Peyer's patch (tissue), 4 donors: ENCODE data around the gene TAF3. TPM values are rescaled to one million over a fixed set of nuclear protein-coding genes. Genes with fewer than 3 reads are reported as not detected.
"Not testable (repeated sequence)": the region's sequence is repeated elsewhere in the genome, so short reads cannot be mapped to it uniquely, and the experiment has no call there.

Experiments used
- DNase-seq, 3 donors: peaks; one replicate each; pipeline ENCODE4 v3.0.0-alpha.2; 2017 to 2019
- H3K27ac ChIP-seq, 4 donors: fragments of 200-600 bp; sonication (generic); one replicate each; pipeline ENCODE4 v1.5.1; 2016 to 2019
- H3K27me3 ChIP-seq, 2 donors: fragments of 200-600 bp; sonication (generic); one replicate each; pipeline ENCODE4 v1.5.1; 2019
- H3K36me3 ChIP-seq, 3 donors: fragments of 200-600 bp; sonication (generic); one replicate each; pipeline ENCODE4 v1.5.1; 2016 to 2019
- H3K4me1 ChIP-seq, 4 donors: fragments of 200-600 bp; sonication (generic); one replicate each; pipeline ENCODE4 v1.5.1; 2016 to 2019
- H3K4me3 ChIP-seq, 4 donors: fragments of 200-600 bp; sonication (generic); 1 replicate in 3 of 4; 2 replicates in 1 of 4; pipeline ENCODE4 v1.5.1; 2016 to 2019; ENCODE audit warnings: mild to moderate bottlenecking in 1 of 4
- H3K9me3 ChIP-seq, 4 donors: fragments of 200-600 bp; sonication (generic); one replicate each; pipeline ENCODE4 v1.5.1; 2016 to 2019; ENCODE audit warnings: mild to moderate bottlenecking in 1 of 4
- POLR2A ChIP-seq, 2 donors: fragments of 450-650 bp; IDR thresholded peaks; one replicate each; pipeline ENCODE4 v1.5.1; 2017; ENCODE audit warnings: antibody characterized with exemption in 2 of 2, mild to moderate bottlenecking in 2 of 2, moderate library complexity in 2 of 2
- total RNA-seq, 4 donors: library from RNA; depleted of rRNA; stranded (reverse); fragments of >200 nt; gene quantifications; one replicate each; pipeline ENCODE4 v1.1.0, GENCODE V29; 2016
- TF ChIP-seq, protein P1 (sequence below), 6 experiments: fragments of 450-650 bp in 4 of 6; fragments of 200-600 bp in 2 of 6; sonication (generic) in 1 of 6; IDR thresholded peaks; one replicate each; pipeline ENCODE4 v1.5.1; 2017 to 2019; ENCODE audit warnings: antibody characterized with exemption in 6 of 6, mild to moderate bottlenecking in 3 of 6, moderate library complexity in 1 of 6

The TAF3 gene, protein sequence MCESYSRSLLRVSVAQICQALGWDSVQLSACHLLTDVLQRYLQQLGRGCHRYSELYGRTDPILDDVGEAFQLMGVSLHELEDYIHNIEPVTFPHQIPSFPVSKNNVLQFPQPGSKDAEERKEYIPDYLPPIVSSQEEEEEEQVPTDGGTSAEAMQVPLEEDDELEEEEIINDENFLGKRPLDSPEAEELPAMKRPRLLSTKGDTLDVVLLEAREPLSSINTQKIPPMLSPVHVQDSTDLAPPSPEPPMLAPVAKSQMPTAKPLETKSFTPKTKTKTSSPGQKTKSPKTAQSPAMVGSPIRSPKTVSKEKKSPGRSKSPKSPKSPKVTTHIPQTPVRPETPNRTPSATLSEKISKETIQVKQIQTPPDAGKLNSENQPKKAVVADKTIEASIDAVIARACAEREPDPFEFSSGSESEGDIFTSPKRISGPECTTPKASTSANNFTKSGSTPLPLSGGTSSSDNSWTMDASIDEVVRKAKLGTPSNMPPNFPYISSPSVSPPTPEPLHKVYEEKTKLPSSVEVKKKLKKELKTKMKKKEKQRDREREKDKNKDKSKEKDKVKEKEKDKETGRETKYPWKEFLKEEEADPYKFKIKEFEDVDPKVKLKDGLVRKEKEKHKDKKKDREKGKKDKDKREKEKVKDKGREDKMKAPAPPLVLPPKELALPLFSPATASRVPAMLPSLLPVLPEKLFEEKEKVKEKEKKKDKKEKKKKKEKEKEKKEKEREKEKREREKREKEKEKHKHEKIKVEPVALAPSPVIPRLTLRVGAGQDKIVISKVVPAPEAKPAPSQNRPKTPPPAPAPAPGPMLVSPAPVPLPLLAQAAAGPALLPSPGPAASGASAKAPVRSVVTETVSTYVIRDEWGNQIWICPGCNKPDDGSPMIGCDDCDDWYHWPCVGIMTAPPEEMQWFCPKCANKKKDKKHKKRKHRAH
- 10 to 100 TPM in 1 of 4 donors, 1 to 10 TPM in 3; 5.1 to 22.3 (median 7.1) TPM for total RNA-seq

DNA sequence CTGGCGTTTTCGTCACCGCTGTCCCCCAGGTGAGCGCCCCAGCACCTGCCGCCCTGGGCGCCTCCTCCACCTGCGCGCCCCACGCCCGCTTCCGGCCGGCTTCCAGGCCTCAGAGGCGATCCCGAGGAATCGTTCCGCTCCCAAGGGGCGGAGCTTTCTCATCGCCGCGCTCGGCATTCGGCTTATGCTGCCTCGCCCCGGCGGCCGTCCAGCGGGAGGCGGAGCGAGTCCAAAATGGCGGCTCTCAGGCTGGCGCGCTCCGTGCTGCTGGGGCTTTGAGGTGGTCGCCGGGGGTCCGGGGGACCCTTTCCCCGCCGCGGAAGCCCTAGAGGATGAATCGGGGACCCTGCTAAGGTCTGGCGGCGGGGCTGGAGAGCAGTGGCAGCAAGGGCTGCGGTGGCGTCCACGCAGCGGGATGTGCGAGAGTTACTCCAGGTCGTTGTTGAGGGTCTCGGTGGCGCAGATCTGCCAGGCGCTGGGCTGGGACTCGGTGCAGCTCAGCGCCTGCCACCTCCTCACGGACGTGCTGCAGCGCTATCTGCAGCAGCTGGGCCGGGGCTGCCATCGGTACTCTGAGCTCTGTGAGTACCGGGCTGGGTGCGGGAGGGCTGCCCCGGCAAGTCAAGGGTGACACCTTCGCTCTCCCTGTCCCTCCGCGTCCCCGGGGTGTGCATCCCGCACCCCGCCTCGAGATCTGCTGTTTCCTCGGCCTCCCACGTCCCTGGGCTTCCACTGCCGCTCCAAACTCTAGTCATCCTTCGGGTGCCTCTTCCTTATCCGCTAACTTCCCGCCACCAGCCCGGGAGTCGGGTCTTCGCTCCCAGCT is at the start of gene TAF3:
TSS of gene TAF3 (plus strand) at position 211 of the 826 bp plus-strand sequence. CDS start at position 416, 205 bp downstream.
- TF ChIP-seq, protein P1, sequence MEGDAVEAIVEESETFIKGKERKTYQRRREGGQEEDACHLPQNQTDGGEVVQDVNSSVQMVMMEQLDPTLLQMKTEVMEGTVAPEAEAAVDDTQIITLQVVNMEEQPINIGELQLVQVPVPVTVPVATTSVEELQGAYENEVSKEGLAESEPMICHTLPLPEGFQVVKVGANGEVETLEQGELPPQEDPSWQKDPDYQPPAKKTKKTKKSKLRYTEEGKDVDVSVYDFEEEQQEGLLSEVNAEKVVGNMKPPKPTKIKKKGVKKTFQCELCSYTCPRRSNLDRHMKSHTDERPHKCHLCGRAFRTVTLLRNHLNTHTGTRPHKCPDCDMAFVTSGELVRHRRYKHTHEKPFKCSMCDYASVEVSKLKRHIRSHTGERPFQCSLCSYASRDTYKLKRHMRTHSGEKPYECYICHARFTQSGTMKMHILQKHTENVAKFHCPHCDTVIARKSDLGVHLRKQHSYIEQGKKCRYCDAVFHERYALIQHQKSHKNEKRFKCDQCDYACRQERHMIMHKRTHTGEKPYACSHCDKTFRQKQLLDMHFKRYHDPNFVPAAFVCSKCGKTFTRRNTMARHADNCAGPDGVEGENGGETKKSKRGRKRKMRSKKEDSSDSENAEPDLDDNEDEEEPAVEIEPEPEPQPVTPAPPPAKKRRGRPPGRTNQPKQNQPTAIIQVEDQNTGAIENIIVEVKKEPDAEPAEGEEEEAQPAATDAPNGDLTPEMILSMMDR (IDR thresholded peaks at IDR 0.05): no peak
- peak; percentile 34 to 68 for TF ChIP-seq POLR2A (IDR thresholded peaks at IDR 0.05)
- no peaks in the 10 kb centered on the region for H3K27me3 ChIP-seq
- H3K27ac ChIP-seq: peak within 1 kb of the TSS; percentile 57 to 76 (median 64)

DNA sequence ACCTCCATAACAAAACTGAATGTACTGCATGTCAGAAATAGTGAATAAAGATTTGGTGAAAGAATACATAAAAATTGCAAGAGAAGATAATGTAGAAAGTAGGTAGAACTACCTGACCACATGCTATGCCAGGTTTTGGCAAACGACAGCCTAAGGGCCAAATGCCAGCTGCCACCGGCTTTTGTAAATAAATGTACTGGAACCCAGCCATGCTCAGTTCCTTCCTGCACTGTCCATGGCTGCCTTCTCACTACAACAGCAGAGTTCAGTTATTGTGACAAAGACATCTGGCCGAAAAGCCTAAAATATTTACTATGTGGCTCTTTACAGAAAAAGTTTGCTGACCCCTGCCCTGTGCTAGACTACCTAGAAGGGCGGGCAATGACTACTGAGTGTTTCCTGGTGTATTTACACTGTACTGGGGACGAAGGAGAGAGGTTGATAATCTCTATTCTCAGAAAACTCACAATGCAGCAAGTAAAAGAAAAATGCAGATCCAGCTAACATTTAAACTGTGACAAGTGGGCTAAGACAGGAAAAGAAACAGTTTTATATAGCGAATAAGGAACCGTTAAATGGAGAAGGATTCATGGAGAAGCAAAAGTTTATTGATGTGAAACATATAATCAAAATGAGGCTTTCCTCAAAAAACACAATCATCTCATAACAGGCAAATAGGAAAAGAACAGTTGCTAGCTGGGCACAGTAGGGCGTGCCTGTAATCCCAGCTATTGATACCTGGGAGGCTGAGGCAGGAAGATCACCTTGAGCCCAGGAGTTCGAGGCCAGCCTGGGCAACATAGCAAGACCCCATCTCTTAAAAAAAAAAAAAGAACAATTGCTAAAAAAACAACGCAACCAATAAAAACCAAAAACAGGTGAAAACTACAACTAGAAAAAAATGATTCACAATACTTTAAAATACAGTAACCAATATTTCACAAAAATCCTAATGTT is 44.2 kb upstream of the TAF3 start:
- Histone ChIP-seq H3K9me3 (no peaks in the 10 kb centered on the region), H3K36me3 (peaks cover 0 to 76% (median 0%) of the 10 kb centered on the region in 3 donors), H3K4me1 (no peaks in the 10 kb centered on the region), H3K4me3 (no peak overlapping the region), H3K27ac (no peak overlapping the region), H3K27me3 (no peaks in the 10 kb centered on the region)
- DNase-seq: no peak
- no peak for TF ChIP-seq POLR2A (IDR thresholded peaks at IDR 0.05)
- TF ChIP-seq, protein P1 (IDR thresholded peaks at IDR 0.05): no peak

More for the DNA sequence above, at the start of gene TAF3:
- H3K9me3 ChIP-seq: no peaks in the 10 kb centered on the region
- peaks cover 0 to 10% (median 4%) of the 10 kb centered on the region in 4 donors for H3K4me1 ChIP-seq
- H3K36me3 ChIP-seq: no peaks in the 10 kb centered on the region
- peak within 1 kb of the TSS; percentile 85 to 99 (median 93) for H3K4me3 ChIP-seq
- peak; percentile 87 to 96 (median 95) for DNase-seq

DNA sequence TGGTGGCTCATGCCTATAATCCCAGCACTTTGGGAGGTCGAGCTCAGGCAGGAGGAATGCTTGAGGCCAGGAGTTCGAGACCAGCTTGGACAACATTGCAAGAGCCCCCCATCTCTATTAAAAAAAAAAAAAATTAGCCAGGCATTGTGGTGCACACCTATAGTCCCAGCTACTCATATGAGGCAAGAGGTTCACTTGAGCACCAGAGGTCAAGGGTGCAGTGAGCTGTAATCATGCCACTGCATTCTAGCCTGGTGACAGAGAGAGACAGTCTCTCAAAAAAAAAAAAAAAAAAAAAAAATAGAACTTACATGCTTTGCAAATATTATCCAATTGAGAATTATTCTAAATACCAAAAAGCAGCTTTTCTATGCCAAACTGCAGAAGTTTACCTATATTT is 41.5 kb upstream of the TAF3 start:
- Histone ChIP-seq H3K36me3 (peaks cover 0 to 87% (median 0%) of the 10 kb centered on the region in 3 donors), H3K27ac (no peak overlapping the region)

DNA sequence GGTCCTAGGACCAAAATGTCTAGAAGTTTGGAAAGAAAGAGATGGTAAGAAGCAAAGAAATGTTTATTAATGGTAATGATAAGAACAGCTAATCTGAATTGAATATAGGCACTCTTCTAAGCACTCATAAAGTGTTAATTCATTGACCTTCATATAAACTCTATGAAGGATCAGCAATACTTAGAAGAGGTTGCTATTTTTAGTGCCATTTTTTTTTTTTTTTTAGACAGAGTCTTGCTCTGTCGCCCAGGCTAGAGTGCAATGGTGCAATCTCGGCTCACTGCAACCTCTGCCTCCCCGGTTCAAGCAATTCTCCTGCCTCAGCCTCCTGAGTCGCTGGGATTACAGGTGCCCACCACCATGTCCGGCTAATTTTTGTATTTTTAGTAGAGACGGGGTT is 36.1 kb upstream of the TAF3 start:
- peaks cover 0 to 43% (median 0%) of the 10 kb centered on the region in 3 donors for H3K36me3 ChIP-seq
- not testable (repeated sequence) for H3K27ac ChIP-seq

More for the DNA sequence above, 41.5 kb upstream of the TAF3 start:
- Histone ChIP-seq H3K4me3 (no peak overlapping the region), H3K27me3 (no peaks in the 10 kb centered on the region), H3K9me3 (no peaks in the 10 kb centered on the region), H3K4me1 (no peaks in the 10 kb centered on the region)
- TF ChIP-seq, protein P1 (IDR thresholded peaks at IDR 0.05): no peak
- TF ChIP-seq POLR2A (IDR thresholded peaks at IDR 0.05): no peak
- DNase-seq: no peak

DNA sequence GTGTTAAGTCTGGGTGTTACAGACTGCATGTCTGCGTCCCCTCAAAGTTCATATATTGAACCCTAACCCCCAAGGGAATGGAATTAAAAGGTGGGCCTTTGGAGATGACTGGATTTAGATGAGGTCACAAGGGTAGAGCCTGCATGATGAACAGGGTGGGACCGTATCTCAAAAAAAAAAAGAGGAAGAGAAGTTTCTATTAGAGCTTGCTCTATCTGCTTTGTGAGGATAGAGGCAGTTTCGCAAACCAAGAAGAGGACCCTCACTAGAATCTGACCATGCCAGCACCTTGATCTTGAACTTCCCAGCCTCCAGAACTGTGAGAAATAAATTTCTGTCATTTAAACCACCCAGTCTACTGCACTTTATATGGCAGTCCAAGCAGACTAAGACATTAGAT is 31.9 kb upstream of the TAF3 start:
- DNase-seq: no peak
- H3K27me3 ChIP-seq: no peaks in the 10 kb centered on the region
- peak overlapping the region in 2 of 4 donors; percentile 75 to 88 for H3K4me3 ChIP-seq
- H3K27ac ChIP-seq: no peak overlapping the region
- H3K36me3 ChIP-seq: peaks cover 0 to under 1% (median 0%) of the 10 kb centered on the region in 3 donors
- H3K4me1 ChIP-seq: peaks cover 0 to 39% (median 6%) of the 10 kb centered on the region in 4 donors
- no peaks in the 10 kb centered on the region for H3K9me3 ChIP-seq
- TF ChIP-seq, protein P1 (IDR thresholded peaks at IDR 0.05): no peak
- TF ChIP-seq POLR2A (IDR thresholded peaks at IDR 0.05): no peak

More for the DNA sequence above, 36.1 kb upstream of the TAF3 start:
- peaks cover 0 to 14% (median 0%) of the 10 kb centered on the region in 4 donors for H3K4me1 ChIP-seq
- not testable (repeated sequence) for DNase-seq, H3K9me3 ChIP-seq, H3K4me3 ChIP-seq, H3K27me3 ChIP-seq
